ENCODE results near the gene NRXN2. TPM values are rescaled to one million over a fixed set of nuclear protein-coding genes. Genes with fewer than 3 reads are reported as not detected.

NRXN2 gene
- total RNA-seq, 2 experiments from 2014 or later, result 0.07 to 0.22 TPM

GRCh38 chr11:64685536-64685935 lies 37.5 kb downstream of the NRXN2 start:
- Mint-ChIP-seq H3K27ac (no peak overlapping the region), H3K36me3 (ENCODE audit: low read depth) (no peaks in the 10 kb centered on the region), H3K9me3 (no peaks in the 10 kb centered on the region), H3K4me3 (no peak overlapping the region), H3K4me1 (ENCODE audit: low read depth) (peaks cover 9% of the 10 kb centered on the region), H3K27me3 (no peaks in the 10 kb centered on the region)
- intact Hi-C loops (cut with micrococcal nuclease), result loop anchor here (5.0 to 10.0 kb wide), 2 partner anchors 37 to 59 kb away; partner anchors contain the start of genes NRXN2 and RASGRP2
- DNase-seq (no peak), ATAC-seq (no peak)
- POLR2A ChIA-PET, result interaction anchor here (0.9 kb wide), 1 partner anchor 40 kb away, joined by 4 read pairs; no protein-coding TSS in a partner anchor
- CTCF ChIA-PET, result interaction anchor here (2.2 kb wide), 1 partner anchor 19 kb away, joined by 5 read pairs; no protein-coding TSS in a partner anchor
- TF ChIP-seq CTCF (IDR thresholded peaks at IDR 0.05), result no peak

- H3K27me3 Mint-ChIP-seq, result no peaks in the 10 kb centered on the region
- no peak for DNase-seq
- POLR2A ChIA-PET, result no interaction called here
- intact Hi-C loops (cut with micrococcal nuclease), result loop anchor here (10.0 kb wide), 1 partner anchor 60 kb away; the partner anchor contains the start of gene RASGRP2
- peaks cover 9% of the 10 kb centered on the region for H3K4me1 Mint-ChIP-seq (ENCODE audit: low read depth)
- no peaks in the 10 kb centered on the region for H3K9me3 Mint-ChIP-seq
- H3K4me3 Mint-ChIP-seq, result no peak overlapping the region
- no peak overlapping the region for H3K27ac Mint-ChIP-seq
- TF ChIP-seq CTCF (IDR thresholded peaks at IDR 0.05), result no peak
- CTCF ChIA-PET, result interaction anchor here (0.7 to 2.2 kb wide), 2 partner anchors 20 to 32 kb away, joined by 3 to 5 read pairs; no protein-coding TSS in a partner anchor
- H3K36me3 Mint-ChIP-seq (ENCODE audit: low read depth), result no peaks in the 10 kb centered on the region
- no peak for ATAC-seq
Measured at GRCh38 chr11:64684357-64684756, 38.6 kb downstream of the NRXN2 start.

GRCh38 chr11:64681171-64681570 lies 41.8 kb downstream of the NRXN2 start:
- H3K4me1 Mint-ChIP-seq (ENCODE audit: low read depth), result no peaks in the 10 kb centered on the region
- POLR2A ChIA-PET, result no interaction called here

GRCh38 chr11:64679846-64680245 lies 43.2 kb downstream of the NRXN2 start:
- Mint-ChIP-seq H3K4me3 (no peak overlapping the region), H3K27ac (no peak overlapping the region), H3K27me3 (peaks cover 11% of the 10 kb centered on the region), H3K9me3 (no peaks in the 10 kb centered on the region), H3K4me1 (ENCODE audit: low read depth) (peaks cover 2% of the 10 kb centered on the region), H3K36me3 (ENCODE audit: low read depth) (no peaks in the 10 kb centered on the region)
- ChIA-PET POLR2A (no interaction called here), CTCF (interaction anchor here (1.2 to 1.3 kb wide), 2 partner anchors 8 to 63 kb away, joined by 3 to 6 read pairs; no protein-coding TSS in a partner anchor)
- no peak for TF ChIP-seq CTCF (IDR thresholded peaks at IDR 0.05)
- DNase-seq (no peak), ATAC-seq (no peak)
- intact Hi-C loops (cut with micrococcal nuclease), result loop anchor here (10.0 kb wide), 1 partner anchor 65 kb away; the partner anchor contains the start of gene RASGRP2

More at GRCh38 chr11:64681171-64681570, 41.8 kb downstream of the NRXN2 start:
- no peak overlapping the region for H3K27ac Mint-ChIP-seq
- no peak for TF ChIP-seq CTCF (IDR thresholded peaks at IDR 0.05)
- H3K9me3 Mint-ChIP-seq, result no peaks in the 10 kb centered on the region
- intact Hi-C loops (cut with micrococcal nuclease), result loop anchor here (10.0 kb wide), 1 partner anchor 64 kb away; the partner anchor contains the start of gene RASGRP2
- H3K4me3 Mint-ChIP-seq, result no peak overlapping the region
- H3K27me3 Mint-ChIP-seq, result peaks cover 7% of the 10 kb centered on the region
- CTCF ChIA-PET, result no interaction called here
- no peak for ATAC-seq
- no peak for DNase-seq
- no peaks in the 10 kb centered on the region for H3K36me3 Mint-ChIP-seq (ENCODE audit: low read depth)

- Mint-ChIP-seq H3K4me3 (no peak overlapping the region), H3K36me3 (ENCODE audit: low read depth) (no peaks in the 10 kb centered on the region), H3K4me1 (ENCODE audit: low read depth) (peaks cover 2% of the 10 kb centered on the region), H3K9me3 (no peaks in the 10 kb centered on the region), H3K27me3 (peaks cover 17% of the 10 kb centered on the region), H3K27ac (no peak overlapping the region)
- ATAC-seq (no peak), DNase-seq (no peak)
- POLR2A ChIA-PET, result no interaction called here
- TF ChIP-seq CTCF (IDR thresholded peaks at IDR 0.05), result no peak
- intact Hi-C loops (cut with micrococcal nuclease), result no loop called here
- CTCF ChIA-PET, result interaction anchor here (1.5 kb wide), 1 partner anchor 228 kb away, joined by 5 read pairs; no protein-coding TSS in a partner anchor
Measured at GRCh38 chr11:64677441-64678023, 45.5 kb downstream of the NRXN2 start.
